HepG2 (cell line): ENCODE results near the gene ZNF490. TPM values are rescaled to one million over a fixed set of nuclear protein-coding genes. Genes with fewer than 3 reads are reported as not detected.
A peak's percentile ranks its signal among the peaks of the same experiment; 100 is the strongest.

Experiments used
- AKAP8 ChIP-seq: sonication (generic); formaldehyde crosslinking; IDR thresholded peaks from 2 replicates; pipeline ENCODE4 v1.5.1; 2020; ENCODE audit warnings: mild to moderate bottlenecking, missing genetic modification reagents
- FOXM1 ChIP-seq: sonication (generic); formaldehyde crosslinking; IDR thresholded peaks from 2 replicates; pipeline ENCODE4 v1.5.0; 2020; ENCODE audit warnings: missing genetic modification reagents
- HMGXB4 ChIP-seq, 2 experiments: sonication (generic) in 1 of 2; formaldehyde crosslinking in 1 of 2; IDR thresholded peaks; 2 replicates each; pipeline versions ENCODE4 v1.4.0 to v1.6.1; 2018 to 2020; ENCODE audit warnings: missing genetic modification reagents in 2 of 2, borderline replicate concordance in 1 of 2, low read depth in 1 of 2, mild to moderate bottlenecking in 1 of 2, missing biosample characterization in 1 of 2
- HNRNPK ChIP-seq: fragments of 200-400 bp; formaldehyde crosslinking; IDR thresholded peaks from 2 replicates; pipeline ENCODE4 v1.6.1; 2018; ENCODE audit warnings: low read length, low read depth, moderate library complexity, mild to moderate bottlenecking; ENCODE audit not compliant: poor library complexity, severe bottlenecking
- HNRNPLL ChIP-seq: fragments of 200-400 bp; formaldehyde crosslinking; IDR thresholded peaks from 2 replicates; pipeline ENCODE4 v1.6.1; 2017; ENCODE audit warnings: mild to moderate bottlenecking, low read depth, low read length; ENCODE audit not compliant: poor library complexity, severe bottlenecking
- IKZF1 ChIP-seq: fragments of 450-650 bp; IDR thresholded peaks from 2 replicates; pipeline ENCODE4 v1.7.1; 2016
- IKZF5 ChIP-seq: IDR thresholded peaks from 2 replicates; pipeline ENCODE4 v1.6.1; 2018; ENCODE audit warnings: missing genetic modification reagents, mild to moderate bottlenecking, missing compliant biosample characterization
- KDM5A ChIP-seq: fragments of 200-600 bp; sonication (generic); IDR thresholded peaks from 2 replicates; pipeline ENCODE4 v1.7.0; 2018; ENCODE audit warnings: antibody characterized with exemption, mild to moderate bottlenecking, low read length, borderline replicate concordance
- MAFG ChIP-seq: sonication (generic); formaldehyde crosslinking; IDR thresholded peaks from 2 replicates; pipeline ENCODE4 v1.5.1; 2020; ENCODE audit warnings: mild to moderate bottlenecking, missing genetic modification reagents
- NCOR1 ChIP-seq: fragments of 200-600 bp; sonication (generic); IDR thresholded peaks from 2 replicates; pipeline ENCODE4 v1.7.0; 2017; ENCODE audit warnings: antibody characterized with exemption, low read length, borderline replicate concordance
- PHF5A ChIP-seq: IDR thresholded peaks from one replicate; pipeline ENCODE4 v1.6.1; 2018; ENCODE audit warnings: low read depth, missing genetic modification reagents; ENCODE audit not compliant: unreplicated experiment
- PLSCR1 ChIP-seq: sonication (generic); formaldehyde crosslinking; IDR thresholded peaks from 2 replicates; pipeline ENCODE4 v1.5.0; 2020; ENCODE audit warnings: missing genetic modification reagents, mild to moderate bottlenecking, borderline replicate concordance
- SIN3A ChIP-seq: IDR thresholded peaks from 2 replicates; pipeline ENCODE4 v1.6.1; 2011; ENCODE audit warnings: low read depth, mild to moderate bottlenecking, control low read depth, low read length, borderline replicate concordance
- TBP ChIP-seq: sonication (generic); formaldehyde crosslinking; IDR thresholded peaks from 2 replicates; pipeline ENCODE4 v1.5.0; 2020; ENCODE audit warnings: missing genetic modification reagents
- ZNF281 ChIP-seq: sonication (generic); formaldehyde crosslinking; IDR thresholded peaks from 2 replicates; pipeline ENCODE4 v1.4.0; 2020; ENCODE audit warnings: missing genetic modification reagents, borderline replicate concordance
- ZNF30 ChIP-seq: sonication (generic); formaldehyde crosslinking; IDR thresholded peaks from 2 replicates; pipeline ENCODE4 v1.5.0; 2020; ENCODE audit warnings: mild to moderate bottlenecking, missing genetic modification reagents
- ZNF780A ChIP-seq: sonication (generic); formaldehyde crosslinking; IDR thresholded peaks from 2 replicates; pipeline ENCODE4 v1.8.0; 2022; ENCODE audit warnings: mild to moderate bottlenecking, missing genetic modification reagents, moderate library complexity
- ZNF782 ChIP-seq: sonication (generic); formaldehyde crosslinking; IDR thresholded peaks from 2 replicates; pipeline ENCODE4 v1.4.0; 2020; ENCODE audit warnings: missing genetic modification reagents, mild to moderate bottlenecking, borderline replicate concordance
- ZSCAN22 ChIP-seq: sonication (generic); formaldehyde crosslinking; IDR thresholded peaks from 2 replicates; pipeline ENCODE4 v1.4.0; 2020; ENCODE audit warnings: mild to moderate bottlenecking, missing genetic modification reagents
- polyA plus RNA-seq, 8 experiments: library from polyadenylated mRNA; depleted of rRNA in 3 of 8; stranded (reverse) in 7 of 8; unstranded in 1 of 8; fragments of >200 nt; fragmentation: Illumina TruSeq in 4 of 8; extraction: Trizol in 4 of 8; gene quantifications; 2 replicates each; pipeline versions ENCODE4 v1.2.1 to v1.2.3, GENCODE V29; 2011 to 2016; ENCODE audit warnings: low read depth in 4 of 8, missing spikeins in 1 of 8, mixed read lengths in 1 of 8; ENCODE audit not compliant: insufficient read depth in 1 of 8
- total RNA-seq, 5 experiments: library from RNA; depleted of rRNA; stranded (reverse); fragments of >200 nt; fragmentation: Illumina TruSeq; extraction: Trizol; gene quantifications; 2 replicates each; pipeline ENCODE4 v1.2.3, GENCODE V29; 2016; ENCODE audit warnings: low read depth in 1 of 5
- TF ChIP-seq, protein P1 (sequence below): sonication (generic); formaldehyde crosslinking; IDR thresholded peaks from 2 replicates; pipeline ENCODE4 v1.4.0; 2020; ENCODE audit warnings: mild to moderate bottlenecking, missing genetic modification reagents
- TF ChIP-seq, protein P2 (sequence below): sonication (generic); formaldehyde crosslinking; conservative IDR thresholded peaks from 2 replicates; pipeline ENCODE4 v1.4.0; 2020; ENCODE audit warnings: missing genetic modification reagents

Gene ZNF490
- total and polyA plus RNA-seq, 2 of the 13 experiments (the other 11 are each of a cell fraction or from before 2014, with no cell fraction given) = 1.3 to 2.9 TPM

GRCh38 chr19:12551060-12551832 lies 59.4 kb downstream of the ZNF490 start, which contains the start of gene ZNF564 (continued):
- no peak for TF ChIP-seq MAFG (CRISPR knock-in tag)
- TF ChIP-seq KDM5A = peak; percentile 91
- TF ChIP-seq ZNF782 (CRISPR knock-in tag) = peak; percentile 54; the same call in 1 of the 2 replicates
- TF ChIP-seq, protein P1, sequence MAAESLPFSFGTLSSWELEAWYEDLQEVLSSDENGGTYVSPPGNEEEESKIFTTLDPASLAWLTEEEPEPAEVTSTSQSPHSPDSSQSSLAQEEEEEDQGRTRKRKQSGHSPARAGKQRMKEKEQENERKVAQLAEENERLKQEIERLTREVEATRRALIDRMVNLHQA = no peak
- TF ChIP-seq IKZF5 (CRISPR knock-in tag) = peak; percentile 78
- TF ChIP-seq IKZF1 = no peak
- TF ChIP-seq AKAP8 (CRISPR knock-in tag) = no peak
- TF ChIP-seq ZNF281 (CRISPR knock-in tag) = peak; percentile 82
- no peak for TF ChIP-seq FOXM1 (CRISPR knock-in tag)
- TF ChIP-seq HNRNPLL = peak; percentile 65
- peak; percentile 77 for TF ChIP-seq HNRNPK
- no peak for TF ChIP-seq ZNF30 (CRISPR knock-in tag)
- TF ChIP-seq, protein P2, sequence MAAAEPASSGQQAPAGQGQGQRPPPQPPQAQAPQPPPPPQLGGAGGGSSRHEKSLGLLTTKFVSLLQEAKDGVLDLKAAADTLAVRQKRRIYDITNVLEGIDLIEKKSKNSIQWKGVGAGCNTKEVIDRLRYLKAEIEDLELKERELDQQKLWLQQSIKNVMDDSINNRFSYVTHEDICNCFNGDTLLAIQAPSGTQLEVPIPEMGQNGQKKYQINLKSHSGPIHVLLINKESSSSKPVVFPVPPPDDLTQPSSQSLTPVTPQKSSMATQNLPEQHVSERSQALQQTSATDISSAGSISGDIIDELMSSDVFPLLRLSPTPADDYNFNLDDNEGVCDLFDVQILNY (CRISPR knock-in tag) = no peak
- TF ChIP-seq TBP (CRISPR knock-in tag) = no peak
- TF ChIP-seq NCOR1 = peak; percentile 62; the same call in 1 of the 2 replicates
- no peak for TF ChIP-seq PHF5A (CRISPR knock-in tag)
- TF ChIP-seq PLSCR1 = no peak
- no peak for TF ChIP-seq ZNF780A (CRISPR knock-in tag)
- peak; percentile 87; the same call in 1 of the 2 replicates for TF ChIP-seq SIN3A
- TF ChIP-seq ZSCAN22 = no peak
- peak; percentile 36 to 91; a peak in 2 of 4 replicates for TF ChIP-seq HMGXB4 (CRISPR knock-in tag; IDR thresholded peaks at IDR 0.05; ENCODE audit: borderline replicate concordance in 1 of 2, low read depth in 1 of 2)
